ENCODE results near the gene MRPS35.
A peak's percentile ranks its signal among the peaks of the same experiment; 100 is the strongest.

MRPS35 gene

DNA sequence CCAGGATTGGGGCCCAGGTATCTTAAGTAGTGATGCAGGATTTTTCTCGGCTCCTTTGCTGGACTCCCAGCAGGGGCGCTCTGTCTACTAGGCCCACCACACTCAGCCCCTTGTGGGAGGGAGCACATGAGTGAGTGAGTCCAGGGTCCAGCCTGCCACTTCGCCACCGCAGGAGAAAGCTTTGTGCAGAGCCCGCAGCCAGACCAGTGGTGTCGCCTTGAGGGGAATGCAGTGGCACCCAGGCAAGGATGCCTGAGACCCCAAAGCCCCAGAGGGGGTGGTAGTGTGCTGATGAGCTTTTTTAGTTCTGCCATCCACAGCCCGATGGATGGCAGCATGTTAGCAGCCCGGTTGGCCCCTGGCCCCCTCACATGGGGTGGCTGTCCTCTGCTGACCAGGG lies 5.4 kb upstream of the MRPS35 start (continued):
- TF ChIP-seq, protein P1, sequence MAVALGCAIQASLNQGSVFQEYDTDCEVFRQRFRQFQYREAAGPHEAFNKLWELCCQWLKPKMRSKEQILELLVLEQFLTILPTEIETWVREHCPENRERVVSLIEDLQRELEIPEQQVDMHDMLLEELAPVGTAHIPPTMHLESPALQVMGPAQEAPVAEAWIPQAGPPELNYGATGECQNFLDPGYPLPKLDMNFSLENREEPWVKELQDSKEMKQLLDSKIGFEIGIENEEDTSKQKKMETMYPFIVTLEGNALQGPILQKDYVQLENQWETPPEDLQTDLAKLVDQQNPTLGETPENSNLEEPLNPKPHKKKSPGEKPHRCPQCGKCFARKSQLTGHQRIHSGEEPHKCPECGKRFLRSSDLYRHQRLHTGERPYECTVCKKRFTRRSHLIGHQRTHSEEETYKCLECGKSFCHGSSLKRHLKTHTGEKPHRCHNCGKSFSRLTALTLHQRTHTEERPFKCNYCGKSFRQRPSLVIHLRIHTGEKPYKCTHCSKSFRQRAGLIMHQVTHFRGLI (tag by site-specific recombination; IDR thresholded peaks at IDR 0.05) = no peak

DNA sequence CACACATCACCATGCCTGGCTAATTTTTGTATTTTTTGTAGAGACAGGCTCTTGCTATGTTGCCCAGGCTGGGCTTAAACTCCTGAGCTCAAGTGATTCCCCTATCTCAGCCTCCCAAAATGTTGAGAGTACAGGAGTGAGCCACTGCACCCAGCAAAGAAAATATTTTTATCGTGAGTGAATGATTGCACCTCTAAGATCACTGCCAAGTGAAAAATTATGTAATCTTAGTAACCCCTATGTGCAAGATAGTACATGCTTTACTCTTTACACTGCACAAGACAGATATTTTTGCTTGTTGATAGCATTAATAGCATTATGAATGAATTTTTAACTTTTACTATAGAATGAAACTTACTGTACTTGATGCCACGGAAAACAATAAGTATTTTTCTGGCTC lies 3.4 kb upstream of the MRPS35 start:
- CTCF ChIA-PET = interaction anchor here (0.9 to 1.0 kb wide), 3 partner anchors 233 to 450 kb away, joined by 3 read pairs; no protein-coding TSS in a partner anchor
- Histone ChIP-seq H3K9me3 (ENCODE audit: control insufficient read depth, insufficient read depth, low read depth, low read length) (no peaks in the 10 kb centered on the region), H3K36me3 (ENCODE audit: control insufficient read depth in 2 of 2, insufficient read depth in 1 of 2, low read length in 2 of 2) (no peaks in the 10 kb centered on the region), H3K27ac (ENCODE audit: extremely low read depth, low read depth, low read length) (no peak overlapping the region), H3K4me3 (ENCODE audit: low read depth, low read length) (no peak overlapping the region), H3K4me1 (ENCODE audit: control insufficient read depth, insufficient read depth, low read length) (0 out of 2 replicates have a peak, but pooled peaks cover 2% of the 10 kb centered on the region)
- TF ChIP-seq SP2 (tag by site-specific recombination; IDR thresholded peaks at IDR 0.05) (no peak), ZNF311 (tag by site-specific recombination; IDR thresholded peaks at IDR 0.05; ENCODE audit: borderline replicate concordance) (no peak), ZNF777 (tag by site-specific recombination; IDR thresholded peaks at IDR 0.05; ENCODE audit: borderline replicate concordance) (no peak)
- TF ChIP-seq, protein P2, sequence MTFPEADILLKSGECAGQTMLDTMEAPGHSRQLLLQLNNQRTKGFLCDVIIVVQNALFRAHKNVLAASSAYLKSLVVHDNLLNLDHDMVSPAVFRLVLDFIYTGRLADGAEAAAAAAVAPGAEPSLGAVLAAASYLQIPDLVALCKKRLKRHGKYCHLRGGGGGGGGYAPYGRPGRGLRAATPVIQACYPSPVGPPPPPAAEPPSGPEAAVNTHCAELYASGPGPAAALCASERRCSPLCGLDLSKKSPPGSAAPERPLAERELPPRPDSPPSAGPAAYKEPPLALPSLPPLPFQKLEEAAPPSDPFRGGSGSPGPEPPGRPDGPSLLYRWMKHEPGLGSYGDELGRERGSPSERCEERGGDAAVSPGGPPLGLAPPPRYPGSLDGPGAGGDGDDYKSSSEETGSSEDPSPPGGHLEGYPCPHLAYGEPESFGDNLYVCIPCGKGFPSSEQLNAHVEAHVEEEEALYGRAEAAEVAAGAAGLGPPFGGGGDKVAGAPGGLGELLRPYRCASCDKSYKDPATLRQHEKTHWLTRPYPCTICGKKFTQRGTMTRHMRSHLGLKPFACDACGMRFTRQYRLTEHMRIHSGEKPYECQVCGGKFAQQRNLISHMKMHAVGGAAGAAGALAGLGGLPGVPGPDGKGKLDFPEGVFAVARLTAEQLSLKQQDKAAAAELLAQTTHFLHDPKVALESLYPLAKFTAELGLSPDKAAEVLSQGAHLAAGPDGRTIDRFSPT (tag by site-specific recombination; IDR thresholded peaks at IDR 0.05) = no peak
- POLR2A ChIA-PET = no interaction called here

DNA sequence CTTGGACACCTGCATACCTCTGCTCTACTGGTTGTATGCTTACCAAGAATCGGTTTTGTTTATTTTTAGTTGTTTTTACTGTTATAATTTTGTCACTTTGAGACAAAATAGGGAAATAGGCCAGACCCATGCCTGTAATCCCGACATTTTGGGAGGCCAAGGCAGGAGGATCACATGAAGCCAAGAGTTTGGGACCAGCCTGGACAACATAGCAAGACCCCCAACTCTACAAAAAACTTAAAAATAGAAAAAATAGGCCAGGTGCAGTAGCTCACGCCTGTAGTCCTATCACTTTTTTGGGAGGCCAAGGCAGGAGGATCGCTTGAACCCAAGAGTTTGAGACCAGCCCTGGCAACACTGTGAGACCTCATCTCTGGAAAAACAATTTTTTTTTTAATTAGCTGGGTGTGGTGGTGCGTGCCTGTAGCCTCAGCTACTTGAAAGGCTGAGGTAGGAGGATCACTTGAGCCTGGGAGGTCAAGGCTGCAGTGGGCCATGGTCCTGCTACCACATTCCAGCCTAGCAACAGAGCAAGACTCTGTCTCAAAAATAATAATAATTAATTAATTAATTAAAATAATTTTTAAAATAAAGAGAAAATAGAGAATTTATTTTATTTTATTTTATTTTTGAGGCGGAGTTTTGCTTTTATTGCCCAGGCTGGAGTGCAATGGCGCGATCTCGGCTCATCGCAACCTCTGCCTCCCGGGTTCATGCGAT lies 1.3 kb upstream of the MRPS35 start:
- TF ChIP-seq ZNF514 (tag by site-specific recombination; IDR thresholded peaks at IDR 0.05) = no peak
- TF ChIP-seq ZNF121 (tag by site-specific recombination; IDR thresholded peaks at IDR 0.05) = peak; percentile 59; the same call in 1 of the 2 replicates
- Histone ChIP-seq H3K36me3 (ENCODE audit: control insufficient read depth in 2 of 2, insufficient read depth in 1 of 2, low read length in 2 of 2) (peaks cover 8 to 9% of the 10 kb centered on the region in 2 experiments; a peak in 2 of 3 replicates), H3K4me3 (ENCODE audit: low read depth, low read length) (no peak overlapping the region), H3K4me1 (ENCODE audit: control insufficient read depth, insufficient read depth, low read length) (0 out of 2 replicates have a peak, but pooled peaks cover 2% of the 10 kb centered on the region), H3K27ac (ENCODE audit: extremely low read depth, low read depth, low read length) (no peak overlapping the region), H3K9me3 (ENCODE audit: control insufficient read depth, insufficient read depth, low read depth, low read length) (no peaks in the 10 kb centered on the region)
- ChIA-PET POLR2A (interaction anchor here (1.1 to 1.2 kb wide), 2 partner anchors 8 to 71 kb away, joined by 3 to 5 read pairs; partner anchors contain the start of genes KLHL42 and MANSC4), CTCF (interaction anchor here (0.6 kb wide), 1 partner anchor 405 kb away, joined by 3 read pairs; no protein-coding TSS in a partner anchor)

GRCh38 chr12:27709932-27710591 lies 570 bp upstream of the MRPS35 start:
- CTCF ChIA-PET = no interaction called here
- POLR2A ChIA-PET = interaction anchor here (0.6 to 1.2 kb wide), 4 partner anchors 9 to 70 kb away, joined by 3 to 5 read pairs (median 4); partner anchors contain the start of genes KLHL42 and MANSC4
- peak overlapping the region; percentile 64; the same call in 1 of the 2 replicates for H3K27ac ChIP-seq (ENCODE audit: extremely low read depth, low read depth, low read length)
- TF ChIP-seq ZSCAN4 (tag by site-specific recombination; IDR thresholded peaks at IDR 0.05) (no peak), ZNF239 (tag by site-specific recombination; IDR thresholded peaks at IDR 0.05) (no peak), ZNF324 (tag by site-specific recombination; IDR thresholded peaks at IDR 0.05) (no peak), ZNF280C (tag by site-specific recombination; IDR thresholded peaks at IDR 0.05) (no peak), ZNF558 (tag by site-specific recombination; IDR thresholded peaks at IDR 0.05) (no peak), FEZF1 (tag by site-specific recombination; IDR thresholded peaks at IDR 0.05) (no peak), GLI4 (tag by site-specific recombination; IDR thresholded peaks at IDR 0.05) (no peak), ZNF707 (tag by site-specific recombination; IDR thresholded peaks at IDR 0.05) (no peak), ZNF677 (tag by site-specific recombination; IDR thresholded peaks at IDR 0.05) (no peak)
- TF ChIP-seq, protein P3, sequence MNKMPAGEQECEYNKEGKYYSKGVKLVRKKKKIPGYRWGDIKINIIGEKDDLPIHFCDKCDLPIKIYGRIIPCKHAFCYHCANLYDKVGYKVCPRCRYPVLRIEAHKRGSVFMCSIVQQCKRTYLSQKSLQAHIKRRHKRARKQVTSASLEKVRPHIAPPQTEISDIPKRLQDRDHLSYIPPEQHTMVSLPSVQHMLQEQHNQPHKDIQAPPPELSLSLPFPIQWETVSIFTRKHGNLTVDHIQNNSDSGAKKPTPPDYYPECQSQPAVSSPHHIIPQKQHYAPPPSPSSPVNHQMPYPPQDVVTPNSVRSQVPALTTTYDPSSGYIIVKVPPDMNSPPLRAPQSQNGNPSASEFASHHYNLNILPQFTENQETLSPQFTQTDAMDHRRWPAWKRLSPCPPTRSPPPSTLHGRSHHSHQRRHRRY (tag by site-specific recombination; IDR thresholded peaks at IDR 0.05) = no peak

More at GRCh38 chr12:27709932-27710591, 570 bp upstream of the MRPS35 start:
- Histone ChIP-seq H3K36me3 (ENCODE audit: control insufficient read depth in 2 of 2, insufficient read depth in 1 of 2, low read length in 2 of 2) (peaks cover 10 to 16% of the 10 kb centered on the region in 2 experiments), H3K4me1 (ENCODE audit: control insufficient read depth, insufficient read depth, low read length) (0 out of 2 replicates have a peak, but pooled peaks cover 2% of the 10 kb centered on the region), H3K9me3 (ENCODE audit: control insufficient read depth, insufficient read depth, low read depth, low read length) (no peaks in the 10 kb centered on the region), H3K4me3 (ENCODE audit: low read depth, low read length) (peak overlapping the region; percentile 93)

Measured in HEK293 (cell line).